ENCODE results near the gene HOMER1. TPM values are rescaled to one million over a fixed set of nuclear protein-coding genes. Genes with fewer than 3 reads are reported as not detected.

Gene HOMER1
- total and polyA plus RNA-seq, 5 experiments from 2014 or later, result 0.70 to 5.4 (median 3.3) TPM

- POLR2A ChIA-PET, result no interaction called here
- Mint-ChIP-seq H3K27me3 (no peaks in the 10 kb centered on the region), H3K4me3 (no peak overlapping the region), H3K36me3 (peaks cover 0 to 8% (median 0%) of the 10 kb centered on the region in 3 donors), H3K4me1 (no peaks in the 10 kb centered on the region), H3K9me3 (no peaks in the 10 kb centered on the region), H3K27ac (no peak overlapping the region)
- DNase-seq, result no peak
- ATAC-seq, result no peak
Measured at GRCh38 chr5:79436224-79436623, 77.7 kb downstream of the HOMER1 start.

GRCh38 chr5:79430196-79430595 lies 83.7 kb downstream of the HOMER1 start:
- Mint-ChIP-seq H3K4me1 (no peaks in the 10 kb centered on the region), H3K4me3 (no peak overlapping the region), H3K9me3 (peaks cover 0 to 2% (median 0%) of the 10 kb centered on the region in 9 donors), H3K36me3 (peaks cover 0 to 6% (median 4%) of the 10 kb centered on the region in 3 donors), H3K27ac (no peak overlapping the region), H3K27me3 (no peaks in the 10 kb centered on the region)
- no peak for ATAC-seq
- no peak for DNase-seq
- POLR2A ChIA-PET, result no interaction called here

GRCh38 chr5:79423296-79423695 lies 90.6 kb downstream of the HOMER1 start:
- ATAC-seq, result no peak
- H3K27ac Mint-ChIP-seq, result no peak overlapping the region
- POLR2A ChIA-PET, result no interaction called here
- H3K27me3 Mint-ChIP-seq, result peaks cover 0 to 2% (median 0%) of the 10 kb centered on the region in 5 donors
- DNase-seq, result no peak
- no peak overlapping the region for H3K4me3 Mint-ChIP-seq
- peaks cover 0 to 2% (median 0%) of the 10 kb centered on the region in 9 donors for H3K9me3 Mint-ChIP-seq
- H3K4me1 Mint-ChIP-seq, result no peaks in the 10 kb centered on the region
- H3K36me3 Mint-ChIP-seq, result peaks cover 0 to 8% (median 6%) of the 10 kb centered on the region in 3 donors

- Mint-ChIP-seq H3K4me3 (no peak overlapping the region), H3K4me1 (peaks cover 0 to 3% (median 0%) of the 10 kb centered on the region in 4 donors), H3K9me3 (no peaks in the 10 kb centered on the region), H3K36me3 (peaks cover 0 to 5% (median 5%) of the 10 kb centered on the region in 3 donors), H3K27ac (peak overlapping the region in 1 of 10 donors; percentile 1), H3K27me3 (peaks cover 0 to 2% (median 0%) of the 10 kb centered on the region in 5 donors)
- POLR2A ChIA-PET, result no interaction called here
- no peak for DNase-seq
- no peak for ATAC-seq
Measured at GRCh38 chr5:79420248-79420647, 93.7 kb downstream of the HOMER1 start.

GRCh38 chr5:79418276-79418675 lies 95.7 kb downstream of the HOMER1 start:
- ATAC-seq, result no peak
- H3K36me3 Mint-ChIP-seq, result no peaks in the 10 kb centered on the region
- H3K9me3 Mint-ChIP-seq, result peaks cover 0 to 2% (median 0%) of the 10 kb centered on the region in 9 donors
- H3K27ac Mint-ChIP-seq, result no peak overlapping the region
- no peaks in the 10 kb centered on the region for H3K27me3 Mint-ChIP-seq
- DNase-seq, result no peak
- H3K4me3 Mint-ChIP-seq, result no peak overlapping the region
- peaks cover 0 to 3% (median 0%) of the 10 kb centered on the region in 4 donors for H3K4me1 Mint-ChIP-seq
- POLR2A ChIA-PET, result no interaction called here

- no peak overlapping the region for H3K4me3 Mint-ChIP-seq
- no peaks in the 10 kb centered on the region for H3K27me3 Mint-ChIP-seq
- H3K4me1 Mint-ChIP-seq, result peaks cover 0 to 3% (median 0%) of the 10 kb centered on the region in 4 donors
- POLR2A ChIA-PET, result no interaction called here
- DNase-seq (no peak), ATAC-seq (no peak)
- H3K9me3 Mint-ChIP-seq, result peaks cover 0 to 2% (median 0%) of the 10 kb centered on the region in 9 donors
- no peaks in the 10 kb centered on the region for H3K36me3 Mint-ChIP-seq
- no peak overlapping the region for H3K27ac Mint-ChIP-seq
Measured at GRCh38 chr5:79417495-79417894, 96.4 kb downstream of the HOMER1 start.

- Mint-ChIP-seq H3K4me3 (no peak overlapping the region), H3K36me3 (no peaks in the 10 kb centered on the region)
Measured at GRCh38 chr5:79416499-79416898, 97.4 kb downstream of the HOMER1 start.

GRCh38 chr5:79413112-79413511 lies 100.8 kb downstream of the HOMER1 start:
- ATAC-seq (no peak), DNase-seq (no peak)
- Mint-ChIP-seq H3K36me3 (peaks cover 2 to 9% (median 9%) of the 10 kb centered on the region in 3 donors), H3K9me3 (peaks cover 0 to 19% (median 3%) of the 10 kb centered on the region in 9 donors), H3K27ac (no peak overlapping the region), H3K4me1 (peaks cover 0 to 3% (median 0%) of the 10 kb centered on the region in 4 donors), H3K27me3 (no peaks in the 10 kb centered on the region), H3K4me3 (no peak overlapping the region)
- POLR2A ChIA-PET, result no interaction called here

More at GRCh38 chr5:79416499-79416898, 97.4 kb downstream of the HOMER1 start:
- H3K27ac Mint-ChIP-seq, result no peak overlapping the region
- H3K27me3 Mint-ChIP-seq, result no peaks in the 10 kb centered on the region
- no peak for ATAC-seq
- POLR2A ChIA-PET, result no interaction called here
- H3K4me1 Mint-ChIP-seq, result peaks cover 0 to 3% (median 0%) of the 10 kb centered on the region in 4 donors
- H3K9me3 Mint-ChIP-seq, result peaks cover 0 to 2% (median 0%) of the 10 kb centered on the region in 9 donors
- DNase-seq, result peak in 1 of 10 donors; percentile 1

GRCh38 chr5:79408028-79408427 lies 105.9 kb downstream of the HOMER1 start:
- H3K27me3 Mint-ChIP-seq, result peaks cover 0 to 3% (median 0%) of the 10 kb centered on the region in 5 donors
- ATAC-seq (no peak), DNase-seq (no peak)
- H3K4me1 Mint-ChIP-seq, result no peaks in the 10 kb centered on the region
- H3K27ac Mint-ChIP-seq, result no peak overlapping the region
- POLR2A ChIA-PET, result no interaction called here
- peaks cover 0 to 35% (median 16%) of the 10 kb centered on the region in 9 donors for H3K9me3 Mint-ChIP-seq
- no peak overlapping the region for H3K4me3 Mint-ChIP-seq
- peaks cover 16 to 32% (median 16%) of the 10 kb centered on the region in 3 donors for H3K36me3 Mint-ChIP-seq

GRCh38 chr5:79407591-79407990 lies 106.3 kb downstream of the HOMER1 start:
- H3K9me3 Mint-ChIP-seq, result peaks cover 0 to 35% (median 16%) of the 10 kb centered on the region in 9 donors

GRCh38 chr5:79401216-79401615 lies 112.7 kb downstream of the HOMER1 start:
- POLR2A ChIA-PET, result no interaction called here
- peaks cover 0 to 9% (median 5%) of the 10 kb centered on the region in 3 donors for H3K36me3 Mint-ChIP-seq
- H3K27me3 Mint-ChIP-seq, result no peaks in the 10 kb centered on the region
- H3K4me1 Mint-ChIP-seq, result no peaks in the 10 kb centered on the region
- no peak overlapping the region for H3K4me3 Mint-ChIP-seq
- no peak overlapping the region for H3K27ac Mint-ChIP-seq
- H3K9me3 Mint-ChIP-seq, result peaks cover 0 to under 1% (median 0%) of the 10 kb centered on the region in 9 donors
- ATAC-seq, result no peak
- DNase-seq, result no peak

More at GRCh38 chr5:79407591-79407990, 106.3 kb downstream of the HOMER1 start:
- POLR2A ChIA-PET, result no interaction called here
- Mint-ChIP-seq H3K4me1 (no peaks in the 10 kb centered on the region), H3K36me3 (peaks cover 16 to 32% (median 16%) of the 10 kb centered on the region in 3 donors), H3K27me3 (peaks cover 0 to 3% (median 0%) of the 10 kb centered on the region in 5 donors), H3K4me3 (no peak overlapping the region), H3K27ac (no peak overlapping the region)
- no peak for DNase-seq
- no peak for ATAC-seq

- no peak overlapping the region for H3K4me3 Mint-ChIP-seq
- ATAC-seq, result no peak
- no peaks in the 10 kb centered on the region for H3K9me3 Mint-ChIP-seq
- peaks cover 0 to 16% (median 2%) of the 10 kb centered on the region in 3 donors for H3K36me3 Mint-ChIP-seq
- POLR2A ChIA-PET, result no interaction called here
- H3K4me1 Mint-ChIP-seq, result no peaks in the 10 kb centered on the region
- H3K27ac Mint-ChIP-seq, result no peak overlapping the region
- DNase-seq, result no peak
- H3K27me3 Mint-ChIP-seq, result no peaks in the 10 kb centered on the region
Measured at GRCh38 chr5:79399046-79399445, 114.9 kb downstream of the HOMER1 start.

GRCh38 chr5:79397080-79397479 lies 116.9 kb downstream of the HOMER1 start:
- no peak for ATAC-seq
- no peaks in the 10 kb centered on the region for H3K9me3 Mint-ChIP-seq
- DNase-seq, result no peak
- no peak overlapping the region for H3K4me3 Mint-ChIP-seq
- H3K4me1 Mint-ChIP-seq, result no peaks in the 10 kb centered on the region
- H3K27ac Mint-ChIP-seq, result no peak overlapping the region
- no peaks in the 10 kb centered on the region for H3K27me3 Mint-ChIP-seq
- POLR2A ChIA-PET, result no interaction called here
- peaks cover 0 to 16% (median 2%) of the 10 kb centered on the region in 3 donors for H3K36me3 Mint-ChIP-seq

GRCh38 chr5:79396265-79396664 lies 117.7 kb downstream of the HOMER1 start:
- no peaks in the 10 kb centered on the region for H3K4me1 Mint-ChIP-seq
- peaks cover 0 to 16% (median 2%) of the 10 kb centered on the region in 3 donors for H3K36me3 Mint-ChIP-seq
- POLR2A ChIA-PET, result no interaction called here
- no peak overlapping the region for H3K4me3 Mint-ChIP-seq
- ATAC-seq (no peak), DNase-seq (no peak)
- H3K27me3 Mint-ChIP-seq, result no peaks in the 10 kb centered on the region
- no peak overlapping the region for H3K27ac Mint-ChIP-seq
- no peaks in the 10 kb centered on the region for H3K9me3 Mint-ChIP-seq
